ENCODE measurements around the gene CBL. TPM values are rescaled to one million over a fixed set of nuclear protein-coding genes. Genes with fewer than 3 reads are reported as not detected.

The CBL gene
- total and polyA plus RNA-seq, 2 experiments from 2014 or later: 31.6 to 67.6 TPM

- no peak overlapping the region for H3K4me2 ChIP-seq
- H3K36me3 Mint-ChIP-seq (ENCODE audit: low read depth): no peaks in the 10 kb centered on the region; the same call in 2 of the 3 replicates
- H3K27ac Mint-ChIP-seq: peak overlapping the region; percentile 56; the same call in 1 of the 2 replicates
Measured at GRCh38 chr11:119175493-119176077, 30.6 kb upstream of the CBL start.

More at GRCh38 chr11:119175493-119176077, 30.6 kb upstream of the CBL start:
- TF ChIP-seq NANOG (IDR thresholded peaks at IDR 0.05; ENCODE audit: borderline replicate concordance) (no peak), EZH2 (IDR thresholded peaks at IDR 0.05; ENCODE audit: low read depth, unreplicated experiment) (no peak), ZNF114 (CRISPR knock-in tag; IDR thresholded peaks at IDR 0.05) (no peak), ETS1 (IDR thresholded peaks at IDR 0.05) (no peak), CREB1 (CRISPR knock-in tag; IDR thresholded peaks at IDR 0.05; ENCODE audit: low read depth) (no peak), REST (IDR thresholded peaks at IDR 0.05; ENCODE audit: unreplicated experiment) (no peak), POLR2AphosphoS5 (IDR thresholded peaks at IDR 0.05; ENCODE audit: low read depth) (no peak), ZNF331 (CRISPR knock-in tag; IDR thresholded peaks at IDR 0.05; ENCODE audit: low read depth) (no peak), ZNF462 (CRISPR knock-in tag; IDR thresholded peaks at IDR 0.05) (no peak), CTCF (conservative IDR thresholded peaks at IDR 0.05; ENCODE audit: low read depth in 2 of 2) (no peak), EZH2phosphoT487 (IDR thresholded peaks at IDR 0.05; ENCODE audit: unreplicated experiment) (no peak), JUNB (IDR thresholded peaks at IDR 0.05; ENCODE audit: unreplicated experiment) (no peak)
- Histone ChIP-seq H3K4me3 (no peak overlapping the region), H3K27ac (ENCODE audit: low read depth) (no peak overlapping the region), H3K9me2 (ENCODE audit: insufficient read depth) (no peaks in the 10 kb centered on the region), H3F3A (replicated peaks; ENCODE audit: low read depth) (no peaks in the 10 kb centered on the region), H3K36me3 (ENCODE audit: insufficient read depth) (no peaks in the 10 kb centered on the region), H4K20me1 (replicated peaks; ENCODE audit: insufficient read depth) (no peaks in the 10 kb centered on the region), H3K4me1 (ENCODE audit: insufficient read depth) (no peaks in the 10 kb centered on the region), H2AFZ (no peak overlapping the region), H3K27me3 (ENCODE audit: insufficient read depth) (no peaks in the 10 kb centered on the region), H3K79me2 (replicated peaks; ENCODE audit: insufficient read depth) (no peaks in the 10 kb centered on the region)
- Mint-ChIP-seq H3K4me3 (no peak overlapping the region), H3K4me1 (peaks cover 8% of the 10 kb centered on the region; the same call in 2 of the 3 replicates), H3K27me3 (ENCODE audit: insufficient read depth, low read depth, poor library complexity) (peaks cover 8% of the 10 kb centered on the region), H3K9me3 (no peaks in the 10 kb centered on the region)
- ATAC-seq (no peak), DNase-seq (ENCODE audit: low spot score) (no peak)

All from GM23338 (cell line).